ENCODE results near the gene PTPRT. TPM values are rescaled to one million over a fixed set of nuclear protein-coding genes. Genes with fewer than 3 reads are reported as not detected.

The PTPRT gene
- total and polyA plus RNA-seq, 12 donors, result 0.05 to 0.34 (median 0.16) TPM; not detected in 1

- H3K27ac ChIP-seq, result no peak overlapping the region
- no peaks in the 10 kb centered on the region for H3K4me1 ChIP-seq (replicated peaks in 1 of 2)
- no peaks in the 10 kb centered on the region for H3K27me3 ChIP-seq
- H3K36me3 ChIP-seq (replicated peaks in 1 of 2), result no peaks in the 10 kb centered on the region
- no peak for DNase-seq
- H3K4me3 ChIP-seq, result no peak overlapping the region
- intact Hi-C loops (cut with DNase I), result no loop called here
- TF ChIP-seq POLR2A (IDR thresholded peaks at IDR 0.05) (no peak), CTCF (IDR thresholded peaks at IDR 0.05) (no peak)
- H3K9me3 ChIP-seq (replicated peaks in 1 of 3), result no peaks in the 10 kb centered on the region
- 82 to 93% (median 83%) methylated on average over 1 to 3 of the region's 3 CpGs for WGBS, 4 donors
These were observed 450.0 kb downstream of the PTPRT start for GRCh38 chr20:42739683-42740082.

- no peak for TF ChIP-seq POLR2A (IDR thresholded peaks at IDR 0.05)
- no peak for TF ChIP-seq CTCF (IDR thresholded peaks at IDR 0.05)
- Histone ChIP-seq H3K4me3 (no peak overlapping the region), H3K9me3 (replicated peaks in 1 of 3) (no peaks in the 10 kb centered on the region), H3K4me1 (replicated peaks in 1 of 2) (no peaks in the 10 kb centered on the region), H3K36me3 (replicated peaks in 1 of 2) (no peaks in the 10 kb centered on the region), H3K27me3 (no peaks in the 10 kb centered on the region), H3K27ac (no peak overlapping the region)
- intact Hi-C loops (cut with DNase I), result no loop called here
- 56 to 65% (median 62%) methylated on average over 7 of the region's 7 CpGs for WGBS, 4 donors
- DNase-seq, result no peak
These were observed 454.2 kb downstream of the PTPRT start for GRCh38 chr20:42735539-42735938.

- DNase-seq, result no peak
- 56 to 73% (median 62%) methylated on average over 5 of the region's 5 CpGs for WGBS, 4 donors
These were observed 454.9 kb downstream of the PTPRT start for GRCh38 chr20:42734660-42735368.

GRCh38 chr20:42721923-42722322, 467.8 kb downstream of the PTPRT start:
- TF ChIP-seq CTCF (IDR thresholded peaks at IDR 0.05) (no peak), POLR2A (IDR thresholded peaks at IDR 0.05) (no peak)
- WGBS, 4 donors, result 41 to 57% (median 47%) methylated on average over 2 of the region's 2 CpGs
- H3K9me3 ChIP-seq (replicated peaks in 1 of 3), result no peaks in the 10 kb centered on the region
- no peaks in the 10 kb centered on the region for H3K36me3 ChIP-seq (replicated peaks in 1 of 2)
- DNase-seq, result no peak
- H3K4me3 ChIP-seq, result no peak overlapping the region
- no peaks in the 10 kb centered on the region for H3K4me1 ChIP-seq (replicated peaks in 1 of 2)
- intact Hi-C loops (cut with DNase I), result no loop called here
- H3K27me3 ChIP-seq, result no peaks in the 10 kb centered on the region
- H3K27ac ChIP-seq, result no peak overlapping the region

More at GRCh38 chr20:42734660-42735368, 454.9 kb downstream of the PTPRT start:
- Histone ChIP-seq H3K4me1 (replicated peaks in 1 of 2) (no peaks in the 10 kb centered on the region), H3K4me3 (no peak overlapping the region), H3K27me3 (no peaks in the 10 kb centered on the region), H3K27ac (no peak overlapping the region), H3K9me3 (replicated peaks in 1 of 3) (no peaks in the 10 kb centered on the region), H3K36me3 (replicated peaks in 1 of 2) (no peaks in the 10 kb centered on the region)
- TF ChIP-seq CTCF (IDR thresholded peaks at IDR 0.05) (no peak), POLR2A (IDR thresholded peaks at IDR 0.05) (no peak)
- intact Hi-C loops (cut with DNase I), result no loop called here
